AG09309 (cell line): ENCODE results near the gene GPR65.

Experiments
- DNase-seq: peaks from one replicate; pipeline ENCODE4 v3.0.0-alpha.2; 2010; ENCODE audit warnings: low read depth
- H3K4me3 ChIP-seq: 2 replicates; pipeline ENCODE4 v1.5.1; 2011; ENCODE audit warnings: mild to moderate bottlenecking, low read depth, low read length, moderate library complexity; ENCODE audit not compliant: control insufficient read depth
- TF ChIP-seq, protein P1 (sequence below): IDR thresholded peaks from 2 replicates; pipeline ENCODE4 v1.5.1; 2011; ENCODE audit warnings: mild to moderate bottlenecking, low read depth, low read length, inconsistent platforms; ENCODE audit not compliant: insufficient read depth, control insufficient read depth; ENCODE audit errors: missing control alignments

GPR65 gene

DNA sequence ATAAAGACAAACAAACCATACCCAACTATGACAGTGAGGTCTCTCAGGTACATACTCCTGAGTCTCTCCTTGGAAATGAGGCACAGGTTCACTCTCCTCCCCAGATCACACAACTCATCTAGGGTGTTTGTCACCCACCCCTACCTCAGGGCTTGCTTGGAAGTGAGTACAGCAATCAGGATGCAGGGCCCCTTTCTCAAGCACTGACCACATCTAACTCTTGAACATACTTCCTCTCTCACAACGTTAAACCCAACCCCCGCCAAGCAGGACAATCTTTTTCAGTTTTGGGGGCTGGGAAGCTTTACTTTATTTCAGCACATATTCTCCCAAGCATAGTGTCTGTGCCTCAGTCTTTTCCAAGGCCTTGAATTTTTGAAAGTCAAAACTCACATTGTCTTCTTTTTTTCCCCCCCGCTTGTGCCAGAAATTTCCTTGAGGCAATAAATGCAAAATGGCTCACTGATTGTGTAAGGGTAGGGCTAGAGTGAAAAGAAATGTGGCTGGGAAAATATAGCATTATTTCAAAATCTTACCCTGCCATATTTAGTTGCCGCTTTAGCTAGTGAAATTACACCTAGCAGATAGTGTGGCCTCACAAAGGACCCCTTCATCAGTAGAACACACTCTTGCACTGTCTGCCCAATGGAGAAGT lies 2.4 kb upstream of the GPR65 start:
- DNase-seq = no peak
- TF ChIP-seq, protein P1, sequence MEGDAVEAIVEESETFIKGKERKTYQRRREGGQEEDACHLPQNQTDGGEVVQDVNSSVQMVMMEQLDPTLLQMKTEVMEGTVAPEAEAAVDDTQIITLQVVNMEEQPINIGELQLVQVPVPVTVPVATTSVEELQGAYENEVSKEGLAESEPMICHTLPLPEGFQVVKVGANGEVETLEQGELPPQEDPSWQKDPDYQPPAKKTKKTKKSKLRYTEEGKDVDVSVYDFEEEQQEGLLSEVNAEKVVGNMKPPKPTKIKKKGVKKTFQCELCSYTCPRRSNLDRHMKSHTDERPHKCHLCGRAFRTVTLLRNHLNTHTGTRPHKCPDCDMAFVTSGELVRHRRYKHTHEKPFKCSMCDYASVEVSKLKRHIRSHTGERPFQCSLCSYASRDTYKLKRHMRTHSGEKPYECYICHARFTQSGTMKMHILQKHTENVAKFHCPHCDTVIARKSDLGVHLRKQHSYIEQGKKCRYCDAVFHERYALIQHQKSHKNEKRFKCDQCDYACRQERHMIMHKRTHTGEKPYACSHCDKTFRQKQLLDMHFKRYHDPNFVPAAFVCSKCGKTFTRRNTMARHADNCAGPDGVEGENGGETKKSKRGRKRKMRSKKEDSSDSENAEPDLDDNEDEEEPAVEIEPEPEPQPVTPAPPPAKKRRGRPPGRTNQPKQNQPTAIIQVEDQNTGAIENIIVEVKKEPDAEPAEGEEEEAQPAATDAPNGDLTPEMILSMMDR = no peak
- no peak overlapping the region for H3K4me3 ChIP-seq

DNA sequence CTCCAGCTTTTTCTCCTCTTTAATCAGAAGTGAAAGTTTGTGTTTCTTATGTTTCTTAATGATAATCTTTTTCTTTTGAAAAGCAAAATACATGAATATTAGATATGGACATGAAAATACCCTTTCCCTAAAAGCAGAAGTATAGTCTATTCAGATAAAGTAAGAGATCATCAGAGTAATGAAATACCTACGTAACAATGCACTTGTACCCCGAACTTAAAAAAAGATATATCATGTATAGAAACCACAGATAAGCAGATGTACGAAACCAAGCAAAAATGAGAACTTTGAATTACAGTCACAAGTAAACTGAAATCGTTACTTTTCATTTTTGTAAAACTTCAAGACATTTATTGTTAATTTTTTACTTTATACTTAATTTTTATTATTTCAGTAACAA lies 1.5 kb upstream of the GPR65 start:
- DNase-seq = no peak

DNA sequence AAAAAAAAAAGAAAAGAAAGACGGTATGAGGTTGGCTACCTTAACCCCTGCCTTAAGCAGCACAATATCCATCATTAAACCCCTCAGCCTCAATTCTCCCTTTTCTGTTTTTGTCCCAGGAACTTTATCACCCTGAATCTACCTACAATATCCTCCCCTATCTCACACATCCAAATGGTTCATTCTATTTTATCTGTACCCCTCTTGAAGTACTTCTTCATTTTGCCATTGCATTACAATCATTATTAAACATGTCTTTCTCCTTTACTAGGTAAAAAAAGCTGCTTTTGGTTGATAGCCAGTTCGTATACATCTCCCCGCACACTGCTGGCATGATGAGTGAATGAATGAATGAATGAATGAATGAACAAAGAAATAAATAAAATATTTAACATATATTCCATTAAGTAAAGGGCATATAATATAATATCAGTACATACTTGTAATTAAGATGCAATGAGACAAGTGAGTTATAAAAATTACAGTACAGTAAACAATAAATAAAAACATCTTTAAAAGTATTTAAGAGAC lies 364 bp upstream of the GPR65 start:
- DNase-seq = no peak
- TF ChIP-seq, protein P1 = no peak
- H3K4me3 ChIP-seq = no peak overlapping the region

More for the DNA sequence above, 1.5 kb upstream of the GPR65 start:
- TF ChIP-seq, protein P1 = no peak
- H3K4me3 ChIP-seq = no peak overlapping the region

DNA sequence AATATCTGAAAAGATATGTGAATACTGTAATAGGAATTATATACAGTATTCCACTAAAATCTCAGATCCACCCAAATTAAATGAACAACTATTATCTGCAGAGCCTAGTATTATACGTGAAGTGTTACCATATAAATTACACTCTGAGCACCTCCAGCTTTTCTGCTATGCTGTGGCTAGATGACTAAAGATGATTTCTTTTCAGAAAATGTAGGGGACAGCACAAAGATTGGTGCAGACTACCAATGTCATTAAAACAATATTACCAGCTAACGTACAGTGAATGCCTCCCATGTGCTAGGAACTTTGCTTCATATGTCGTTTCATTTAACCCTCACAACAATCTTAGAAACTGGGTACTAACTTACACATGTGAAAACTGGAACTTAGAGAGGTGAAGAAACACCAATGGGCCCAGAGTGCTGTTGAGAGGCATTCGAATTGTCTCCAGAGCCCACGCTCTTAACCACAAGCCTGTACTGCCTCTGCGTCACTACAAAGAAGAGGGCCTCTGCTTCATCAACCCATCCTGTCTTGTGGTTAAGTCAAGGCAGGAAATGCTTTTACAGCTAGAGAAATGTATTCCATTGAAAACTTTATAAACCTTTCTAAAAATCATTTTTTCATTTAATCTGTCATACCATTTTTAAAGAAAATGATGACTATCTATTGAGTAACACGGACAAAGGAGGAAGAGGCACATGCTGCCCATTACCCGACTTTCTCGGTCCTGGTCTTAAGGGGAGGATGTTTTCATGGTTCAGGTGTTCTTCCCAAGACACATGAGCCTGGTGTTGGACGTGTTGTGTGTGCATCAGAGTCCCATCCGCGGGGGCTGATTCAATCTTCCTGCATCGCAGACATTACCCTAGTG lies 1.3 kb downstream of the GPR65 start:
- no peak overlapping the region for H3K4me3 ChIP-seq
- DNase-seq = no peak
- TF ChIP-seq, protein P1 = no peak

DNA sequence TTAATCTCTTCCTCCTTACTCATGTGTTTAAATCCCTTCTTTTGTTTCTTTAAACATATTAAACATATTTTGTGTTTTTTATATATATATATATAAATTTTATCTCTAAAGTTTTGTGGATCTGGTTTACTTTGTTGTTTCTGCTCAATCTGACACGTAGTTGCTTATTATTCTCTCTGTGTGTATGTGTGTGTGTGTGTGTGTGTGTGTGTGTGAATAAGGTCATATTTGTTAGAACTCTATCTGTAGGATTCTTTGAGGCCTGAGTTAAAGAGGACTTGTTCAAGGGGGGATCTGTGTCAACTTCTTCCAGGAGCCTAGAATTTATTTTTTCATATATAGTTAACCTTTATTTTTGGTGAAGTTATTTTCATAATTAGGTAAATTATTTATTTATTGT lies 2.7 kb downstream of the GPR65 start:
- H3K4me3 ChIP-seq = no peak overlapping the region
- TF ChIP-seq, protein P1 = no peak
- DNase-seq = no peak

DNA sequence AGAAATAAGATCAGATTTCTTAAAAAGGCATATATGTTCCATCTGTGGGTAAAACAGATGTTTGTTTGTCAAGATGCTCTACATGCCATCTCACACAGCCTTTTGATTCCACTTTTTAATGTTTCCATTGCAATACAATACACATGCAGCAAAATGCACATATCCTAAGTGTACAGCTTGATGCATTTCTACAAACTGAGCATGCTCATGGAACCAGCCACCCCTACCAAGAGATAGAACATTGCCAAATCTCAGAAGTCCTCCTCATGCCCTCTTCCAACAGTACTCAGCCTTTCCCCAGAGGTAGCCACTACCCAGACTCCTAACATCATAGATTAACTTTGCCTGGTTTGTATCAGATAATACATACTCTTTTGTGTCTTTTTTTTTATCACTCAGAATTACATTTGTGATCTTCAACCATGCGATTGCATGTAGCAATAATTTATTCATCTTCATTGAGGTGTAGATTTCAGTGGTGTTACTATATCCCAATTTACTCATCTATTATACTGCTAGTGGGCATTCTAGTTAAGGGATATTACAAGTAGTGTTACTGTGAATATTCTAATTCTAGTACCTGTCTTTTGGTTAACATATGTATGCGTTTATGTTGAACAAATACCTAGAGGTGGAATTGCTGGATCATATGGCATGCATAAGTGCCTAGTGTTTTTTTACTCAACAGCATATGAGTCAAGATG lies 3.3 kb downstream of the GPR65 start:
- H3K4me3 ChIP-seq = no peak overlapping the region
- no peak for DNase-seq
- TF ChIP-seq, protein P1 = no peak
